DND-41 (cell line): ENCODE measurements around the gene WIPF3.

Experiments
- ATAC-seq: fragments of 200-7000 bp; cut with Tn5 transposase; 3 replicates; pipeline ENCODE4 v1.9.1; 2021; ENCODE audit warnings: low read depth; ENCODE audit not compliant: insufficient read depth
- DNase-seq: peaks from one replicate; pipeline ENCODE4 v3.0.0-alpha.2; 2020
- H2AFZ ChIP-seq: 2 replicates; pipeline ENCODE4 v1.6.0; 2012; ENCODE audit warnings: low read depth, low read length
- H3K27ac ChIP-seq: 2 replicates; pipeline ENCODE4 v1.5.1; 2012; ENCODE audit warnings: low read length, inconsistent platforms
- H3K27me3 ChIP-seq: fragments of 200-600 bp; sonication (generic); 2 replicates; pipeline ENCODE4 v1.6.0; 2012; ENCODE audit warnings: low read length, mild to moderate bottlenecking, inconsistent platforms; ENCODE audit not compliant: insufficient read depth, poor library complexity
- H3K36me3 ChIP-seq: 2 replicates; pipeline ENCODE4 v1.5.1; 2012; ENCODE audit warnings: low read length, inconsistent platforms; ENCODE audit not compliant: insufficient read depth
- H3K4me1 ChIP-seq: 2 replicates; pipeline ENCODE4 v1.5.1; 2012; ENCODE audit warnings: mild to moderate bottlenecking, low read length; ENCODE audit not compliant: insufficient read depth
- H3K4me2 ChIP-seq: 2 replicates; pipeline ENCODE4 v1.6.0; 2012; ENCODE audit warnings: mild to moderate bottlenecking, moderate library complexity, low read length, inconsistent platforms; ENCODE audit not compliant: insufficient read depth
- H3K4me3 ChIP-seq, 2 experiments: fragments of 200-600 bp in 1 of 2; shearing (Covaris generic) in 1 of 2; 2 replicates each; pipeline ENCODE4 v1.5.1; 2012 to 2016; ENCODE audit warnings: inconsistent platforms in 2 of 2, low read length in 2 of 2, mild to moderate bottlenecking in 2 of 2, low read depth in 1 of 2, moderate library complexity in 1 of 2
- H3K79me2 ChIP-seq: 2 replicates; pipeline ENCODE4 v1.6.0; 2012; ENCODE audit warnings: low read length, inconsistent platforms; ENCODE audit not compliant: insufficient read depth
- H3K9ac ChIP-seq: 2 replicates; pipeline ENCODE4 v1.6.0; 2012; ENCODE audit warnings: low read depth, mild to moderate bottlenecking, inconsistent platforms, low read length, moderate library complexity
- H3K9me3 ChIP-seq: 2 replicates; pipeline ENCODE4 v1.5.1; 2012; ENCODE audit warnings: low read length, moderate library complexity, mild to moderate bottlenecking, inconsistent platforms; ENCODE audit not compliant: insufficient read depth, severe bottlenecking
- H4K20me1 ChIP-seq: 2 replicates; pipeline ENCODE4 v1.6.0; 2012; ENCODE audit warnings: low read length; ENCODE audit not compliant: insufficient read depth
- EZH2 ChIP-seq: IDR thresholded peaks from 3 replicates; pipeline ENCODE4 v1.6.1; 2012; ENCODE audit warnings: borderline replicate concordance, low read depth, mild to moderate bottlenecking, moderate library complexity, low read length, inconsistent platforms; ENCODE audit not compliant: severe bottlenecking
- TF ChIP-seq, protein P1 (sequence below): IDR thresholded peaks from 2 replicates; pipeline ENCODE4 v1.5.1; 2012; ENCODE audit warnings: borderline replicate concordance, low read length, moderate library complexity, mild to moderate bottlenecking; ENCODE audit not compliant: poor library complexity, severe bottlenecking; ENCODE audit errors: extremely low read depth

Gene WIPF3

DNA sequence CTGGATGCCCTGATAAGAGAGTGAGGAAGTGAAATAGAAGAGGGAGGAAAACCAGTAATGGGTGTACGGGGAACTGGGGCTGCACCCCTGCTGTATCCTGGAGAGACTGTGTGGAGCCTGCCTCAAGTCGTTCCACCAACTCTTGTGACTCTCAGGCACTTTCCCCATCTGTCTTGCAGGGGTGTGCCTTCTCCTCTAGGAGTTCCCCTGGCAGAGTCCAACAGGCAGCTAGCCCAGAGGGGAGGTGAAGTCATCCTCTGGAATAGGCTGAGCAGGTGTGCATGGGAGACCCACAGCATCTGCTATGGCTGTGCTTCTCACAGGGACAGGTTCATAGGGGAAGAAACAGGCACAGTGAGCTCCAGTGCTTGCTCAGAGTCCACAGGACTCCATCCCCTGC is 46.8 kb downstream of the WIPF3 start:
- Histone ChIP-seq H2AFZ (no peak overlapping the region), H3K4me3 (no peak overlapping the region), H3K9me3 (no peaks in the 10 kb centered on the region), H3K4me2 (no peak overlapping the region), H3K27ac (no peak overlapping the region), H3K9ac (no peak overlapping the region), H4K20me1 (no peaks in the 10 kb centered on the region), H3K36me3 (no peaks in the 10 kb centered on the region), H3K4me1 (no peaks in the 10 kb centered on the region), H3K79me2 (no peaks in the 10 kb centered on the region), H3K27me3 (peaks cover 23% of the 10 kb centered on the region)
- DNase-seq (no peak), ATAC-seq (no peak)
- TF ChIP-seq EZH2: no peak
- TF ChIP-seq, protein P1, sequence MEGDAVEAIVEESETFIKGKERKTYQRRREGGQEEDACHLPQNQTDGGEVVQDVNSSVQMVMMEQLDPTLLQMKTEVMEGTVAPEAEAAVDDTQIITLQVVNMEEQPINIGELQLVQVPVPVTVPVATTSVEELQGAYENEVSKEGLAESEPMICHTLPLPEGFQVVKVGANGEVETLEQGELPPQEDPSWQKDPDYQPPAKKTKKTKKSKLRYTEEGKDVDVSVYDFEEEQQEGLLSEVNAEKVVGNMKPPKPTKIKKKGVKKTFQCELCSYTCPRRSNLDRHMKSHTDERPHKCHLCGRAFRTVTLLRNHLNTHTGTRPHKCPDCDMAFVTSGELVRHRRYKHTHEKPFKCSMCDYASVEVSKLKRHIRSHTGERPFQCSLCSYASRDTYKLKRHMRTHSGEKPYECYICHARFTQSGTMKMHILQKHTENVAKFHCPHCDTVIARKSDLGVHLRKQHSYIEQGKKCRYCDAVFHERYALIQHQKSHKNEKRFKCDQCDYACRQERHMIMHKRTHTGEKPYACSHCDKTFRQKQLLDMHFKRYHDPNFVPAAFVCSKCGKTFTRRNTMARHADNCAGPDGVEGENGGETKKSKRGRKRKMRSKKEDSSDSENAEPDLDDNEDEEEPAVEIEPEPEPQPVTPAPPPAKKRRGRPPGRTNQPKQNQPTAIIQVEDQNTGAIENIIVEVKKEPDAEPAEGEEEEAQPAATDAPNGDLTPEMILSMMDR: no peak

DNA sequence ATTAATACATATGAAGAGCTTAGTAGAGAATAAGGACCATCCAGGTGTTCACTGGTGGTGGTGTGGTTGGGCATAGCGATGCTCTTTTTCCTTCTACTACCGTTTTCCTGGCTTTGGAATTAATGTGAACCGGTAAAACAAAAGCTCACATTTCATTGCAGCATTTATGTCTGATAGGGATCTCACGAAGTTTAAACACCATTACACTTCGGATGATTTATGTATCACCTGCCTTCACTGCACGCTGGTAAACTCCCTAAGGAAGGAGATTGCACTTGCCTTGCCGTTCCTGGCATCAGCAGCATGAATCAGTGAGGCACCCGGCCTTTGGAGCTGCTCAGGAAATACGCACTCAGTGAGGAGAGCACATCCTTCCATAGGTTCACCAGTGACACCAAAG is 47.5 kb downstream of the WIPF3 start:
- ATAC-seq: no peak

DNA sequence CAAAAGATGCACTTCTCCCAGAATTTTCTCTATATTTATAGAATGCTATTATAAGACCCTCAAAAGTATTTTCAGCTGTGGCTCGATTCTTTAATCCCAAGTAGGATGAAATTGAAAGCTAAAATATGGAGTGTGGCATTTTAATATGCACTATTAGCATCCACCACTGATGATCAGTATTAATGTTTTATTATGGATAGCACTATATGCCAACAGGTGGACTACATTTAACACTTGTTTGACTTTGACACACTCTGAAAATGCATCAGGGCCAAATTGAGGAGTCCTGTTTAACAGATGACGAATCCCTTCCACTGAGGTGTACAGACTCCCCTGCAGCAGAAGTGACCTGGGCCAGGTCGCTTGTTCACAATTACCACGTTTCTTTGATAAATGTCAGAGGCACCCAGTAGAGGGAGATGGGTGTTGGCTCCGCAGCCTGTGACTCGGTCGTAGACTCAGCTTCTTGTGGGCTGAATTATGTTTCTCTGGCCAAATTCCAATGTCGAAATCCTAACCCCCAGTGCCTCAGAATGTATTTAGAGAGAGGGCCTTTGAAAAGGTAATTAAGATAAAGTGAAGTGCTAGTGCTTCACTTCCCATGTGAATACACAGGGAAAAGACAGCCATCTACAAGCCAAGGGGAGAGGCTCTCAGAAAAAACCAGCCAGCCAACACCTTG is 48.1 kb downstream of the WIPF3 start:
- no peak for ATAC-seq

More for the DNA sequence above, 47.5 kb downstream of the WIPF3 start:
- no peak for DNase-seq
- Histone ChIP-seq H3K79me2 (no peaks in the 10 kb centered on the region), H4K20me1 (no peaks in the 10 kb centered on the region), H3K9ac (no peak overlapping the region), H3K27me3 (peaks cover 23% of the 10 kb centered on the region), H3K9me3 (no peaks in the 10 kb centered on the region), H3K27ac (no peak overlapping the region), H3K4me2 (no peak overlapping the region), H3K4me3 (no peak overlapping the region), H3K36me3 (no peaks in the 10 kb centered on the region), H2AFZ (no peak overlapping the region), H3K4me1 (no peaks in the 10 kb centered on the region)
- TF ChIP-seq, protein P1: no peak
- no peak for TF ChIP-seq EZH2

More for the DNA sequence above, 48.1 kb downstream of the WIPF3 start:
- DNase-seq: no peak
- Histone ChIP-seq H3K9ac (no peak overlapping the region), H3K4me3 (no peak overlapping the region), H2AFZ (no peak overlapping the region), H4K20me1 (no peaks in the 10 kb centered on the region), H3K4me2 (no peak overlapping the region), H3K36me3 (no peaks in the 10 kb centered on the region), H3K9me3 (no peaks in the 10 kb centered on the region), H3K27ac (no peak overlapping the region), H3K27me3 (peaks cover 20% of the 10 kb centered on the region), H3K4me1 (no peaks in the 10 kb centered on the region), H3K79me2 (no peaks in the 10 kb centered on the region)
- TF ChIP-seq EZH2: no peak
- TF ChIP-seq, protein P1: no peak
